WTC11 (cell line): ENCODE data around the gene PKDCC. TPM values are rescaled to one million over a fixed set of nuclear protein-coding genes. Genes with fewer than 3 reads are reported as not detected.

Source experiments
- ATAC-seq: fragments of 200-7000 bp; cut with Tn5 transposase; 2 replicates; pipeline ENCODE4 v1.10.0; 2021; ENCODE audit warnings: mild to moderate bottlenecking, moderate library complexity
- CTCF ChIA-PET: fragments of 300-600 bp; sonication (Branson Sonifier 250); formaldehyde crosslinking; loops from one replicate; lab custom pipeline; 2021; ENCODE audit warnings: antibody characterized with exemption; lab: Charles Lee
- POLR2A ChIA-PET: fragments of 350-600 bp; sonication (Branson Sonifier 250); formaldehyde crosslinking; loops from one replicate; lab custom pipeline; 2021; ENCODE audit warnings: antibody characterized with exemption; lab: Charles Lee
- DNase-seq: peaks from one replicate; pipeline ENCODE4 v3.0.0; 2021; ENCODE audit warnings: low spot score
- H3K27ac Mint-ChIP-seq: 2 replicates; pipeline ENCODE4 v1.8.0; 2021; ENCODE audit warnings: mixed read lengths
- H3K27me3 Mint-ChIP-seq: 2 replicates; pipeline ENCODE4 v1.8.0; 2021; ENCODE audit warnings: low read depth, mild to moderate bottlenecking, moderate library complexity, mixed read lengths
- H3K36me3 Mint-ChIP-seq: 2 replicates; pipeline ENCODE4 v1.8.0; 2021; ENCODE audit warnings: mixed read lengths
- H3K4me1 Mint-ChIP-seq: 2 replicates; pipeline ENCODE4 v1.8.0; 2022; ENCODE audit warnings: mixed read lengths
- H3K4me3 Mint-ChIP-seq: 2 replicates; pipeline ENCODE4 v1.8.0; 2021; ENCODE audit warnings: mild to moderate bottlenecking, moderate library complexity, mixed read lengths
- H3K9me3 Mint-ChIP-seq: 2 replicates; pipeline ENCODE4 v1.8.0; 2021; ENCODE audit warnings: mixed read lengths
- CREM ChIP-seq: sonication (generic); formaldehyde crosslinking; IDR thresholded peaks from 2 replicates; pipeline ENCODE4 v1.8.1; 2022; ENCODE audit warnings: mild to moderate bottlenecking, missing genetic modification reagents, moderate library complexity
- GABPB1 ChIP-seq: sonication (generic); formaldehyde crosslinking; IDR thresholded peaks from 2 replicates; pipeline ENCODE4 v1.8.1; 2023; ENCODE audit warnings: mild to moderate bottlenecking, missing genetic modification reagents
- GRHL2 ChIP-seq: fragments of 250-450 bp; sonication (Bioruptor Pico); IDR thresholded peaks from 2 replicates; pipeline ENCODE4 v1.8.0; 2022; ENCODE audit warnings: mild to moderate bottlenecking, moderate library complexity; ENCODE audit not compliant: insufficient replicate concordance, severe bottlenecking
- GTF2I ChIP-seq: fragments of 250-450 bp; sonication (Bioruptor Pico); conservative IDR thresholded peaks from 2 replicates; pipeline ENCODE4 v1.4.0; 2021; ENCODE audit warnings: mild to moderate bottlenecking
- HMGA2 ChIP-seq: fragments of 250-450 bp; sonication (Bioruptor Pico); IDR thresholded peaks from 2 replicates; pipeline ENCODE4 v1.4.0; 2021; ENCODE audit warnings: mild to moderate bottlenecking, moderate library complexity
- OVOL2 ChIP-seq: fragments of 250-450 bp; sonication (Bioruptor Pico); IDR thresholded peaks from 2 replicates; pipeline ENCODE4 v1.9.0; 2021; ENCODE audit warnings: mild to moderate bottlenecking, borderline replicate concordance
- SOX15 ChIP-seq: fragments of 250-450 bp; sonication (Bioruptor Pico); IDR thresholded peaks from 2 replicates; pipeline ENCODE4 v1.9.0; 2021; ENCODE audit warnings: mild to moderate bottlenecking
- TEAD1 ChIP-seq: sonication (generic); formaldehyde crosslinking; IDR thresholded peaks from 2 replicates; pipeline ENCODE4 v1.8.0; 2022; ENCODE audit warnings: mild to moderate bottlenecking, missing genetic modification reagents
- TP53 ChIP-seq: sonication (generic); formaldehyde crosslinking; IDR thresholded peaks from 2 replicates; pipeline ENCODE4 v1.8.1; 2023; ENCODE audit warnings: mild to moderate bottlenecking, missing genetic modification reagents
- ZNF232 ChIP-seq: sonication (generic); formaldehyde crosslinking; IDR thresholded peaks from 2 replicates; pipeline ENCODE4 v1.8.0; 2022; ENCODE audit warnings: mild to moderate bottlenecking, missing genetic modification reagents
- ZNF317 ChIP-seq: sonication (generic); formaldehyde crosslinking; IDR thresholded peaks from 2 replicates; pipeline ENCODE4 v1.8.1; 2023; ENCODE audit warnings: low read depth, mild to moderate bottlenecking, moderate library complexity, missing genetic modification reagents, borderline replicate concordance
- ZNF416 ChIP-seq: fragments of 250-450 bp; sonication (Bioruptor Pico); IDR thresholded peaks from 2 replicates; pipeline ENCODE4 v1.9.0; 2021; ENCODE audit warnings: mild to moderate bottlenecking, inconsistent platforms
- total RNA-seq: library from RNA; stranded (reverse); gene quantifications from 3 replicates; pipeline ENCODE4 v1.2.3, GENCODE V29; 2021
- TF ChIP-seq, protein P1 (sequence below): fragments of 200-600 bp; IDR thresholded peaks from 2 replicates; pipeline ENCODE4 v1.8.0; 2022; ENCODE audit warnings: antibody characterized with exemption
- TF ChIP-seq, protein P2 (sequence below): sonication (generic); formaldehyde crosslinking; IDR thresholded peaks from 2 replicates; pipeline ENCODE4 v1.8.1; 2022; ENCODE audit warnings: mild to moderate bottlenecking, missing genetic modification reagents, moderate library complexity, borderline replicate concordance
- TF ChIP-seq, protein P3 (sequence below): sonication (generic); formaldehyde crosslinking; IDR thresholded peaks from 2 replicates; pipeline ENCODE4 v1.8.1; 2023; ENCODE audit warnings: mild to moderate bottlenecking, missing genetic modification reagents, moderate library complexity
- TF ChIP-seq, protein P4 (sequence below): sonication (generic); formaldehyde crosslinking; IDR thresholded peaks from 2 replicates; pipeline ENCODE4 v1.8.0; 2023; ENCODE audit warnings: mild to moderate bottlenecking, missing genetic modification reagents
- TF ChIP-seq, protein P5 (sequence below): fragments of 250-450 bp; sonication (Bioruptor Pico); IDR thresholded peaks from 2 replicates; pipeline ENCODE4 v1.9.0; 2021; ENCODE audit warnings: mild to moderate bottlenecking
- TF ChIP-seq, protein P6 (sequence below): sonication (generic); formaldehyde crosslinking; IDR thresholded peaks from 2 replicates; pipeline ENCODE4 v1.8.1; 2023; ENCODE audit warnings: mild to moderate bottlenecking, missing genetic modification reagents, borderline replicate concordance

The PKDCC gene
- total RNA-seq, 1 experiment from 2014 or later: 27.3 TPM

DNA sequence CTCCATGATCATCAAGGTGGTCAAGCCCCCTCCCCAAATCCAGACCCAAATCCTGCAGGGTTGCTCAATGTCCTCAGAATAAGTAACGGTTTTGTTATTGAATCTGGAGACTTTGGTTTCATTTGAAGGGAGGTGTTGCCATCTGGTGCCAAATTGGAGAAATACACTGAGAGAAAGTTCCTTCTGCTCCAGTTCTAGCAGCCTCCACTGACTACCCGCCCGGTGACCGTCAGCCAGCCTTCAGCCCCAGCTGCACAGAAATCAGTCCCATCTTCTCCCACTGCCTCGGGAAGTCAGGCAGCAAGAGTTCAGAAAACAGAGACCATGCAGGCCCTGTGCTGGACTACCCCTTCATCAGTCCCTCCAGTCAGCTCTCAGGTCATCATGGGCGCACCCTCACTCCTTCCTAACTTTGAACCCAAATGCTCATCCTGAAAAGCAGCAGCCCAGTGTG, 38.7 kb downstream of the PKDCC start:
- TF ChIP-seq, protein P1, sequence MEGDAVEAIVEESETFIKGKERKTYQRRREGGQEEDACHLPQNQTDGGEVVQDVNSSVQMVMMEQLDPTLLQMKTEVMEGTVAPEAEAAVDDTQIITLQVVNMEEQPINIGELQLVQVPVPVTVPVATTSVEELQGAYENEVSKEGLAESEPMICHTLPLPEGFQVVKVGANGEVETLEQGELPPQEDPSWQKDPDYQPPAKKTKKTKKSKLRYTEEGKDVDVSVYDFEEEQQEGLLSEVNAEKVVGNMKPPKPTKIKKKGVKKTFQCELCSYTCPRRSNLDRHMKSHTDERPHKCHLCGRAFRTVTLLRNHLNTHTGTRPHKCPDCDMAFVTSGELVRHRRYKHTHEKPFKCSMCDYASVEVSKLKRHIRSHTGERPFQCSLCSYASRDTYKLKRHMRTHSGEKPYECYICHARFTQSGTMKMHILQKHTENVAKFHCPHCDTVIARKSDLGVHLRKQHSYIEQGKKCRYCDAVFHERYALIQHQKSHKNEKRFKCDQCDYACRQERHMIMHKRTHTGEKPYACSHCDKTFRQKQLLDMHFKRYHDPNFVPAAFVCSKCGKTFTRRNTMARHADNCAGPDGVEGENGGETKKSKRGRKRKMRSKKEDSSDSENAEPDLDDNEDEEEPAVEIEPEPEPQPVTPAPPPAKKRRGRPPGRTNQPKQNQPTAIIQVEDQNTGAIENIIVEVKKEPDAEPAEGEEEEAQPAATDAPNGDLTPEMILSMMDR: peak; percentile 75
- TF ChIP-seq ZNF317 (CRISPR knock-in tag): no peak
- TF ChIP-seq, all 79 proteins: peak for 1
- Mint-ChIP-seq H3K36me3 (no peaks in the 10 kb centered on the region), H3K27me3 (peaks cover 22% of the 10 kb centered on the region), H3K4me1 (peaks cover 7% of the 10 kb centered on the region), H3K9me3 (no peaks in the 10 kb centered on the region), H3K4me3 (no peak overlapping the region), H3K27ac (no peak overlapping the region)
- DNase-seq: peak; percentile 60
- CTCF ChIA-PET: interaction anchor here (0.6 to 10.0 kb wide), 25 partner anchors 15 to 280 kb away, joined by 3 to 207 read pairs (median 4); no protein-coding TSS in a partner anchor
- POLR2A ChIA-PET: interaction anchor here (1.7 kb wide), 1 partner anchor 233 kb away, joined by 4 read pairs; no protein-coding TSS in a partner anchor
- peak; percentile 74 for ATAC-seq

DNA sequence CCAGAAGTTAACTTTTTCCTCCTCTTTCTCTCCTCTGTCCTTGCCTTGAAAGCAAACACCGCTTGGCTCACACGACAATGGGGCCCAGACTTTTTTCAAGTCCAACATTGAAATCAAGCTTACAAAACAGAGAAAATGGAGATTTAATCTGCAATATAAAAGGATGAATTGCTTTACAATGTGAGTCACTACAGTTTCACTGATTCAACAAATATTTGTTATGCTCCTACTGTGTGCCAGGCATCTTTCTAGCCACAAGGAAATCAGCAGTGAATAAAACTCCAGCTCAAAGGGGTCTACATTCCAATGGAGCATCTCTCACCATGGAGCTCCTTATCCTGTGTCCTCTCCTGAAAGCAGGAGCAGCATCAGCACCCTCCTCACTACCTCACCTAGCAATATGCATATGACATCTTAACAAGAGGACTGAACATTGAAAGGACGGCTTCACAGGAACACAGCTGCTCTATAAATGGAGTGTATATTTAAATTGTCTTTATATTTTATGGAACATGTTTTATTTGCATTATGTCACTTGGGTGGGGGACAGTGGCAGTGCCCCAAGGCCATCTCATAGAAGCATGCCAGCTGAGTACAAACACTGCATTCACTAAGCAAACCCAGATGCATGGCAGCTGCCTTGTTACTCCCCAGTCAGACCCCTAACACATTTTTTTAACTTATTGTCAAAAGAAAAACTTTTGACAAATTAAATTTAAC, 39.5 kb downstream of the PKDCC start:
- ChIA-PET POLR2A (interaction anchor here (1.3 kb wide), 1 partner anchor 217 kb away, joined by 3 read pairs; no protein-coding TSS in a partner anchor), CTCF (interaction anchor here (0.6 to 10.0 kb wide), 27 partner anchors 13 to 281 kb away, joined by 3 to 207 read pairs (median 4); no protein-coding TSS in a partner anchor)
- H3K4me3 Mint-ChIP-seq: no peak overlapping the region
- H3K4me1 Mint-ChIP-seq: peaks cover 15% of the 10 kb centered on the region
- no peak for ATAC-seq
- H3K9me3 Mint-ChIP-seq: no peaks in the 10 kb centered on the region
- H3K36me3 Mint-ChIP-seq: no peaks in the 10 kb centered on the region
- no peak overlapping the region for H3K27ac Mint-ChIP-seq
- DNase-seq: no peak
- H3K27me3 Mint-ChIP-seq: peaks cover 30% of the 10 kb centered on the region
- TF ChIP-seq, protein P2, sequence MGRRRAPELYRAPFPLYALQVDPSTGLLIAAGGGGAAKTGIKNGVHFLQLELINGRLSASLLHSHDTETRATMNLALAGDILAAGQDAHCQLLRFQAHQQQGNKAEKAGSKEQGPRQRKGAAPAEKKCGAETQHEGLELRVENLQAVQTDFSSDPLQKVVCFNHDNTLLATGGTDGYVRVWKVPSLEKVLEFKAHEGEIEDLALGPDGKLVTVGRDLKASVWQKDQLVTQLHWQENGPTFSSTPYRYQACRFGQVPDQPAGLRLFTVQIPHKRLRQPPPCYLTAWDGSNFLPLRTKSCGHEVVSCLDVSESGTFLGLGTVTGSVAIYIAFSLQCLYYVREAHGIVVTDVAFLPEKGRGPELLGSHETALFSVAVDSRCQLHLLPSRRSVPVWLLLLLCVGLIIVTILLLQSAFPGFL (CRISPR knock-in tag): no peak
- TF ChIP-seq GABPB1 (CRISPR knock-in tag) (no peak), TEAD1 (CRISPR knock-in tag) (no peak), HMGA2 (CRISPR knock-in tag) (no peak), TP53 (no peak), OVOL2 (no peak), ZNF232 (CRISPR knock-in tag) (no peak), ZNF416 (CRISPR knock-in tag) (no peak), CREM (CRISPR knock-in tag) (no peak), GRHL2 (CRISPR knock-in tag) (no peak), GTF2I (CRISPR knock-in tag) (no peak), ZNF317 (CRISPR knock-in tag) (no peak), SOX15 (CRISPR knock-in tag) (no peak)
- TF ChIP-seq, protein P3, sequence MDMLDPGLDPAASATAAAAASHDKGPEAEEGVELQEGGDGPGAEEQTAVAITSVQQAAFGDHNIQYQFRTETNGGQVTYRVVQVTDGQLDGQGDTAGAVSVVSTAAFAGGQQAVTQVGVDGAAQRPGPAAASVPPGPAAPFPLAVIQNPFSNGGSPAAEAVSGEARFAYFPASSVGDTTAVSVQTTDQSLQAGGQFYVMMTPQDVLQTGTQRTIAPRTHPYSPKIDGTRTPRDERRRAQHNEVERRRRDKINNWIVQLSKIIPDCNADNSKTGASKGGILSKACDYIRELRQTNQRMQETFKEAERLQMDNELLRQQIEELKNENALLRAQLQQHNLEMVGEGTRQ (CRISPR knock-in tag): no peak
- TF ChIP-seq, protein P4, sequence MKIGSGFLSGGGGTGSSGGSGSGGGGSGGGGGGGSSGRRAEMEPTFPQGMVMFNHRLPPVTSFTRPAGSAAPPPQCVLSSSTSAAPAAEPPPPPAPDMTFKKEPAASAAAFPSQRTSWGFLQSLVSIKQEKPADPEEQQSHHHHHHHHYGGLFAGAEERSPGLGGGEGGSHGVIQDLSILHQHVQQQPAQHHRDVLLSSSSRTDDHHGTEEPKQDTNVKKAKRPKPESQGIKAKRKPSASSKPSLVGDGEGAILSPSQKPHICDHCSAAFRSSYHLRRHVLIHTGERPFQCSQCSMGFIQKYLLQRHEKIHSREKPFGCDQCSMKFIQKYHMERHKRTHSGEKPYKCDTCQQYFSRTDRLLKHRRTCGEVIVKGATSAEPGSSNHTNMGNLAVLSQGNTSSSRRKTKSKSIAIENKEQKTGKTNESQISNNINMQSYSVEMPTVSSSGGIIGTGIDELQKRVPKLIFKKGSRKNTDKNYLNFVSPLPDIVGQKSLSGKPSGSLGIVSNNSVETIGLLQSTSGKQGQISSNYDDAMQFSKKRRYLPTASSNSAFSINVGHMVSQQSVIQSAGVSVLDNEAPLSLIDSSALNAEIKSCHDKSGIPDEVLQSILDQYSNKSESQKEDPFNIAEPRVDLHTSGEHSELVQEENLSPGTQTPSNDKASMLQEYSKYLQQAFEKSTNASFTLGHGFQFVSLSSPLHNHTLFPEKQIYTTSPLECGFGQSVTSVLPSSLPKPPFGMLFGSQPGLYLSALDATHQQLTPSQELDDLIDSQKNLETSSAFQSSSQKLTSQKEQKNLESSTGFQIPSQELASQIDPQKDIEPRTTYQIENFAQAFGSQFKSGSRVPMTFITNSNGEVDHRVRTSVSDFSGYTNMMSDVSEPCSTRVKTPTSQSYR (CRISPR knock-in tag): no peak
- TF ChIP-seq, protein P5, sequence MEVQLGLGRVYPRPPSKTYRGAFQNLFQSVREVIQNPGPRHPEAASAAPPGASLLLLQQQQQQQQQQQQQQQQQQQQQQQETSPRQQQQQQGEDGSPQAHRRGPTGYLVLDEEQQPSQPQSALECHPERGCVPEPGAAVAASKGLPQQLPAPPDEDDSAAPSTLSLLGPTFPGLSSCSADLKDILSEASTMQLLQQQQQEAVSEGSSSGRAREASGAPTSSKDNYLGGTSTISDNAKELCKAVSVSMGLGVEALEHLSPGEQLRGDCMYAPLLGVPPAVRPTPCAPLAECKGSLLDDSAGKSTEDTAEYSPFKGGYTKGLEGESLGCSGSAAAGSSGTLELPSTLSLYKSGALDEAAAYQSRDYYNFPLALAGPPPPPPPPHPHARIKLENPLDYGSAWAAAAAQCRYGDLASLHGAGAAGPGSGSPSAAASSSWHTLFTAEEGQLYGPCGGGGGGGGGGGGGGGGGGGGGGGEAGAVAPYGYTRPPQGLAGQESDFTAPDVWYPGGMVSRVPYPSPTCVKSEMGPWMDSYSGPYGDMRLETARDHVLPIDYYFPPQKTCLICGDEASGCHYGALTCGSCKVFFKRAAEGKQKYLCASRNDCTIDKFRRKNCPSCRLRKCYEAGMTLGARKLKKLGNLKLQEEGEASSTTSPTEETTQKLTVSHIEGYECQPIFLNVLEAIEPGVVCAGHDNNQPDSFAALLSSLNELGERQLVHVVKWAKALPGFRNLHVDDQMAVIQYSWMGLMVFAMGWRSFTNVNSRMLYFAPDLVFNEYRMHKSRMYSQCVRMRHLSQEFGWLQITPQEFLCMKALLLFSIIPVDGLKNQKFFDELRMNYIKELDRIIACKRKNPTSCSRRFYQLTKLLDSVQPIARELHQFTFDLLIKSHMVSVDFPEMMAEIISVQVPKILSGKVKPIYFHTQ: no peak
- TF ChIP-seq, protein P6, sequence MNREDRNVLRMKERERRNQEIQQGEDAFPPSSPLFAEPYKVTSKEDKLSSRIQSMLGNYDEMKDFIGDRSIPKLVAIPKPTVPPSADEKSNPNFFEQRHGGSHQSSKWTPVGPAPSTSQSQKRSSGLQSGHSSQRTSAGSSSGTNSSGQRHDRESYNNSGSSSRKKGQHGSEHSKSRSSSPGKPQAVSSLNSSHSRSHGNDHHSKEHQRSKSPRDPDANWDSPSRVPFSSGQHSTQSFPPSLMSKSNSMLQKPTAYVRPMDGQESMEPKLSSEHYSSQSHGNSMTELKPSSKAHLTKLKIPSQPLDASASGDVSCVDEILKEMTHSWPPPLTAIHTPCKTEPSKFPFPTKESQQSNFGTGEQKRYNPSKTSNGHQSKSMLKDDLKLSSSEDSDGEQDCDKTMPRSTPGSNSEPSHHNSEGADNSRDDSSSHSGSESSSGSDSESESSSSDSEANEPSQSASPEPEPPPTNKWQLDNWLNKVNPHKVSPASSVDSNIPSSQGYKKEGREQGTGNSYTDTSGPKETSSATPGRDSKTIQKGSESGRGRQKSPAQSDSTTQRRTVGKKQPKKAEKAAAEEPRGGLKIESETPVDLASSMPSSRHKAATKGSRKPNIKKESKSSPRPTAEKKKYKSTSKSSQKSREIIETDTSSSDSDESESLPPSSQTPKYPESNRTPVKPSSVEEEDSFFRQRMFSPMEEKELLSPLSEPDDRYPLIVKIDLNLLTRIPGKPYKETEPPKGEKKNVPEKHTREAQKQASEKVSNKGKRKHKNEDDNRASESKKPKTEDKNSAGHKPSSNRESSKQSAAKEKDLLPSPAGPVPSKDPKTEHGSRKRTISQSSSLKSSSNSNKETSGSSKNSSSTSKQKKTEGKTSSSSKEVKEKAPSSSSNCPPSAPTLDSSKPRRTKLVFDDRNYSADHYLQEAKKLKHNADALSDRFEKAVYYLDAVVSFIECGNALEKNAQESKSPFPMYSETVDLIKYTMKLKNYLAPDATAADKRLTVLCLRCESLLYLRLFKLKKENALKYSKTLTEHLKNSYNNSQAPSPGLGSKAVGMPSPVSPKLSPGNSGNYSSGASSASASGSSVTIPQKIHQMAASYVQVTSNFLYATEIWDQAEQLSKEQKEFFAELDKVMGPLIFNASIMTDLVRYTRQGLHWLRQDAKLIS: no peak
